ENCODE data around the gene IDUA. TPM values are rescaled to one million over a fixed set of nuclear protein-coding genes. Genes with fewer than 3 reads are reported as not detected.

IDUA gene
- total and polyA plus RNA-seq, 4 donors: 3.0 to 4.5 (median 3.8) TPM

GRCh38 chr4:1023075-1023640, 36.3 kb downstream of the IDUA start:
- Histone ChIP-seq H3K4me1 (ENCODE audit: control insufficient read depth in 4 of 4, insufficient read depth in 4 of 4, low read length in 3 of 4) (peaks cover 0 to 8% (median 0%) of the 10 kb centered on the region in 4 donors), H3K27me3 (ENCODE audit: control insufficient read depth in 4 of 4, insufficient read depth in 4 of 4, low read length in 3 of 4) (no peaks in the 10 kb centered on the region), H3K9ac (ENCODE audit: low read depth in 1 of 2, low read length in 2 of 2) (no peak overlapping the region), H3K4me3 (ENCODE audit: low read depth in 1 of 3, low read length in 3 of 3) (no peak overlapping the region), H3K36me3 (ENCODE audit: control insufficient read depth in 4 of 4, insufficient read depth in 3 of 4, low read depth in 1 of 4, low read length in 3 of 4) (peaks cover 0 to 17% (median 10%) of the 10 kb centered on the region in 4 donors), H3K27ac (ENCODE audit: low read depth in 1 of 2, low read length in 2 of 2) (no peak overlapping the region), H3K9me3 (ENCODE audit: control insufficient read depth in 4 of 4, low read length in 3 of 4) (no peaks in the 10 kb centered on the region)
- DNase-seq (ENCODE audit: low spot score): no peak
- 93% methylated on average over 20 of the region's 20 CpGs for WGBS
- TF ChIP-seq ZBTB33 (IDR thresholded peaks at IDR 0.05) (no peak), HNF4G (IDR thresholded peaks at IDR 0.05) (no peak), HNF4A (conservative IDR thresholded peaks at IDR 0.05) (no peak), REST (IDR thresholded peaks at IDR 0.05) (no peak), GABPA (IDR thresholded peaks at IDR 0.05 in 1 of 2, conservative IDR thresholded peaks at IDR 0.05 in 1 of 2) (no peak), FOXA2 (IDR thresholded peaks at IDR 0.05) (no peak), FOXA1 (IDR thresholded peaks at IDR 0.05) (no peak)

- Histone ChIP-seq H3K27me3 (ENCODE audit: control insufficient read depth in 4 of 4, insufficient read depth in 4 of 4, low read length in 3 of 4) (no peaks in the 10 kb centered on the region), H3K36me3 (ENCODE audit: control insufficient read depth in 4 of 4, insufficient read depth in 3 of 4, low read depth in 1 of 4, low read length in 3 of 4) (peaks cover 0 to 17% (median 10%) of the 10 kb centered on the region in 4 donors), H3K4me1 (ENCODE audit: control insufficient read depth in 4 of 4, insufficient read depth in 4 of 4, low read length in 3 of 4) (peaks cover 0 to 8% (median 0%) of the 10 kb centered on the region in 4 donors), H3K27ac (ENCODE audit: low read depth in 1 of 2, low read length in 2 of 2) (no peak overlapping the region), H3K9me3 (ENCODE audit: control insufficient read depth in 4 of 4, low read length in 3 of 4) (no peaks in the 10 kb centered on the region), H3K9ac (ENCODE audit: low read depth in 1 of 2, low read length in 2 of 2) (no peak overlapping the region), H3K4me3 (ENCODE audit: low read depth in 1 of 3, low read length in 3 of 3) (no peak overlapping the region)
- WGBS: 98% methylated on average over 83 of the region's 83 CpGs
- no peak for DNase-seq (ENCODE audit: low spot score)
- TF ChIP-seq JUND (IDR thresholded peaks at IDR 0.05) (no peak), YY1 (IDR thresholded peaks at IDR 0.05) (no peak), ZBTB33 (IDR thresholded peaks at IDR 0.05) (no peak), HNF4G (IDR thresholded peaks at IDR 0.05) (no peak), HNF4A (conservative IDR thresholded peaks at IDR 0.05) (no peak), REST (IDR thresholded peaks at IDR 0.05) (no peak), ATF3 (IDR thresholded peaks at IDR 0.05) (no peak), GABPA (IDR thresholded peaks at IDR 0.05 in 1 of 2, conservative IDR thresholded peaks at IDR 0.05 in 1 of 2) (no peak), CTCF (IDR thresholded peaks at IDR 0.05; ENCODE audit: low read depth, low read length, missing input control) (no peak), TAF1 (conservative IDR thresholded peaks at IDR 0.05) (no peak), FOXA1 (IDR thresholded peaks at IDR 0.05) (no peak), FOXA2 (IDR thresholded peaks at IDR 0.05) (no peak), RXRA (IDR thresholded peaks at IDR 0.05) (no peak), EGR1 (IDR thresholded peaks at IDR 0.05; ENCODE audit: low read depth in 2 of 2) (no peak), SP1 (IDR thresholded peaks at IDR 0.05) (no peak), RAD21 (IDR thresholded peaks at IDR 0.05) (no peak)
Observed at GRCh38 chr4:1023895-1024740, 37.3 kb downstream of the IDUA start.

Measured in liver (tissue), 9 donors.